Stomach (tissue), 9 donors: ENCODE data around the gene HHIPL1. TPM values are rescaled to one million over a fixed set of nuclear protein-coding genes. Genes with fewer than 3 reads are reported as not detected.

Source experiments
- DNase-seq, 2 donors: peaks; one replicate each; pipeline versions ENCODE4 v3.0.0 to v3.0.0-alpha.2; 2013 to 2019
- H3K27ac ChIP-seq, 5 donors: fragments of 200-600 bp in 4 of 5; sonication (generic) in 4 of 5; one replicate each; pipeline ENCODE4 v1.5.1; 2013 to 2019; ENCODE audit warnings: mild to moderate bottlenecking in 1 of 5, moderate library complexity in 1 of 5
- H3K27me3 ChIP-seq, 3 donors: fragments of 200-600 bp; sonication (generic); one replicate each; pipeline ENCODE4 v1.5.1; 2017 to 2019; ENCODE audit warnings: mixed run types in 1 of 3
- H3K36me3 ChIP-seq, 4 donors: fragments of 200-600 bp; sonication (generic); 1 replicate in 3 of 4; 2 replicates in 1 of 4; pipeline ENCODE4 v1.5.1; 2016 to 2019
- H3K4me1 ChIP-seq, 4 donors: fragments of 200-600 bp; sonication (generic); one replicate each; pipeline ENCODE4 v1.5.1; 2016 to 2019
- H3K4me3 ChIP-seq, 4 donors: fragments of 200-600 bp; sonication (generic) in 3 of 4; one replicate each; pipeline ENCODE4 v1.5.1; 2016 to 2019; ENCODE audit warnings: mild to moderate bottlenecking in 1 of 4
- H3K9me3 ChIP-seq, 4 donors: fragments of 200-600 bp; sonication (generic); one replicate each; pipeline ENCODE4 v1.5.1; 2016 to 2019
- CTCF ChIP-seq, 7 experiments: fragments of 450-650 bp in 4 of 7; fragments of 200-600 bp in 3 of 7; sonication (generic) in 3 of 7; IDR thresholded peaks; one replicate each; pipeline ENCODE4 v1.5.1; 2016 to 2019; ENCODE audit warnings: antibody characterized with exemption in 7 of 7, control low read depth in 2 of 7, mild to moderate bottlenecking in 1 of 7
- EP300 ChIP-seq: sonication (generic); formaldehyde crosslinking; IDR thresholded peaks from one replicate; pipeline ENCODE4 v1.6.1; 2017; ENCODE audit warnings: antibody characterized with exemption
- POLR2A ChIP-seq, 4 donors: fragments of 450-650 bp; IDR thresholded peaks; one replicate each; pipeline ENCODE4 v1.6.1; 2016; ENCODE audit warnings: antibody characterized with exemption in 4 of 4, control low read depth in 2 of 4, mild to moderate bottlenecking in 1 of 4, moderate library complexity in 1 of 4
- POLR2AphosphoS5 ChIP-seq, 3 donors: sonication (generic); formaldehyde crosslinking; IDR thresholded peaks; one replicate each; pipeline ENCODE4 v1.6.1; 2016; ENCODE audit warnings: antibody characterized with exemption in 3 of 3
- WGBS, 5 donors: extraction: QIAGEN DNeasy Blood & Tissue Kit in 3 of 5; methylation state at CpG; one replicate each; pipeline versions ENCODE4 v1.1.5 to v1.1.7; 2013 to 2018; 5-methylcytosine and 5-hydroxymethylcytosine counted together
- intact Hi-C: fragments of 100-400 bp; cut with DNase I; formaldehyde crosslinking; loops from one replicate; pipeline ENCODE4 v1.15.1; 2023; ENCODE audit warnings: low total_unique reads
- polyA plus RNA-seq, 3 donors: library from polyadenylated mRNA; stranded (reverse); fragments of 200-250 nt; gene quantifications; one replicate each; pipeline ENCODE4 v1.2.3, GENCODE V29; 2013
- total RNA-seq, 5 donors: library from RNA; depleted of rRNA; stranded (reverse); fragments of >200 nt; gene quantifications; one replicate each; pipeline versions ENCODE4 v1.1.0 to v1.2.3, GENCODE V29; 2014 to 2016
- donor health status: healthy with polysubstance abuse.
- donor health status: Bipolar disorder and iron deficiency.
- donor health status: healthy.

Gene HHIPL1
- total and polyA plus RNA-seq, 8 donors = 0.15 to 2.0 (median 0.68) TPM; not detected in 1

GRCh38 chr14:99691111-99691885, 46.4 kb downstream of the HHIPL1 start:
- intact Hi-C loops = no loop called here
- 88 to 92% (median 90%) methylated on average over 13 of the region's 13 CpGs for WGBS, 5 donors
- H3K4me1 ChIP-seq = no peaks in the 10 kb centered on the region
- no peak for DNase-seq
- H3K9me3 ChIP-seq = no peaks in the 10 kb centered on the region
- H3K27me3 ChIP-seq = peaks cover 0 to 18% (median 4%) of the 10 kb centered on the region in 3 donors
- H3K36me3 ChIP-seq = no peaks in the 10 kb centered on the region
- no peak overlapping the region for H3K27ac ChIP-seq
- TF ChIP-seq POLR2AphosphoS5 (IDR thresholded peaks at IDR 0.05) (no peak), EP300 (no peak), CTCF (IDR thresholded peaks at IDR 0.05) (no peak), POLR2A (IDR thresholded peaks at IDR 0.05) (no peak)
- H3K4me3 ChIP-seq = no peak overlapping the region

GRCh38 chr14:99693918-99694317, 49.0 kb downstream of the HHIPL1 start:
- H3K27me3 ChIP-seq = peaks cover 0 to 4% (median 4%) of the 10 kb centered on the region in 3 donors
- no peaks in the 10 kb centered on the region for H3K9me3 ChIP-seq
- no peak overlapping the region for H3K4me3 ChIP-seq
- 70 to 89% (median 78%) methylated on average over 3 of the region's 3 CpGs for WGBS, 5 donors
- no peak overlapping the region for H3K27ac ChIP-seq
- H3K36me3 ChIP-seq = no peaks in the 10 kb centered on the region
- no peak for DNase-seq
- intact Hi-C loops = no loop called here
- TF ChIP-seq CTCF (IDR thresholded peaks at IDR 0.05) (no peak), POLR2AphosphoS5 (IDR thresholded peaks at IDR 0.05) (no peak), EP300 (no peak), POLR2A (IDR thresholded peaks at IDR 0.05) (no peak)
- no peaks in the 10 kb centered on the region for H3K4me1 ChIP-seq

GRCh38 chr14:99696929-99697328, 52.0 kb downstream of the HHIPL1 start:
- intact Hi-C loops = no loop called here
- DNase-seq = no peak
- H3K36me3 ChIP-seq = no peaks in the 10 kb centered on the region
- no peaks in the 10 kb centered on the region for H3K9me3 ChIP-seq
- TF ChIP-seq EP300 (no peak), POLR2AphosphoS5 (IDR thresholded peaks at IDR 0.05) (no peak), CTCF (IDR thresholded peaks at IDR 0.05) (no peak), POLR2A (IDR thresholded peaks at IDR 0.05) (no peak)
- no peak overlapping the region for H3K4me3 ChIP-seq
- H3K27me3 ChIP-seq = no peaks in the 10 kb centered on the region
- H3K27ac ChIP-seq = no peak overlapping the region
- H3K4me1 ChIP-seq = no peaks in the 10 kb centered on the region
- WGBS, 5 donors = 85 to 93% (median 89%) methylated on average over 4 of the region's 4 CpGs

- Histone ChIP-seq H3K27me3 (no peaks in the 10 kb centered on the region), H3K4me3 (no peak overlapping the region), H3K9me3 (peaks cover 0 to 7% (median 5%) of the 10 kb centered on the region in 4 donors), H3K27ac (no peak overlapping the region), H3K36me3 (peaks cover 0 to under 1% (median 0%) of the 10 kb centered on the region in 4 donors), H3K4me1 (no peaks in the 10 kb centered on the region)
- no peak for TF ChIP-seq POLR2A (IDR thresholded peaks at IDR 0.05)
- TF ChIP-seq POLR2AphosphoS5 (IDR thresholded peaks at IDR 0.05) = no peak
- TF ChIP-seq EP300 = no peak
- no peak for TF ChIP-seq CTCF (IDR thresholded peaks at IDR 0.05)
- WGBS, 5 donors = 68 to 95% (median 84%) methylated on average over 4 to 6 of the region's 6 CpGs
- DNase-seq = no peak
- intact Hi-C loops = no loop called here
These were observed 53.3 kb downstream of the HHIPL1 start for GRCh38 chr14:99698236-99698635.
